K562 (cell line): ENCODE results near the gene ARHGEF17. TPM values are rescaled to one million over a fixed set of nuclear protein-coding genes. Genes with fewer than 3 reads are reported as not detected.

Experiments
- CC2D1A ChIP-seq: fragments of 450-650 bp; IDR thresholded peaks from 2 replicates; pipeline ENCODE4 v1.6.1; 2017; ENCODE audit warnings: mild to moderate bottlenecking
- CHD1 ChIP-seq: fragments of 200-600 bp; sonication (generic); IDR thresholded peaks from one replicate; pipeline ENCODE4 v1.6.1; 2012; ENCODE audit warnings: mild to moderate bottlenecking, moderate library complexity, low read length, inconsistent platforms
- CTCF ChIP-seq, 3 experiments: IDR thresholded peaks in 2 of 3; conservative IDR thresholded peaks in 1 of 3; 2 replicates each; pipeline ENCODE4 v1.5.1; 2011 to 2012; ENCODE audit warnings: low read length in 3 of 3, mild to moderate bottlenecking in 3 of 3, control low read depth in 2 of 3, improper control_type of control experiment in 1 of 3, inconsistent platforms in 1 of 3, low read depth in 1 of 3, mixed read lengths in 1 of 3, moderate library complexity in 1 of 3; ENCODE audit not compliant: insufficient read depth in 2 of 3
- EP300 ChIP-seq: IDR thresholded peaks from 2 replicates; pipeline ENCODE4 v1.6.1; 2012; ENCODE audit warnings: low read length, improper control_type of control experiment
- FUS ChIP-seq: fragments of 200-400 bp; formaldehyde crosslinking; optimal IDR thresholded peaks from 2 replicates; pipeline ENCODE3; 2017; ENCODE audit warnings: low read depth, low read length
- ILK ChIP-seq: fragments of 450-650 bp; IDR thresholded peaks from 2 replicates; pipeline ENCODE4 v1.6.1; 2016; ENCODE audit warnings: missing genetic modification characterization, low read depth, mild to moderate bottlenecking, missing compliant biosample characterization, moderate library complexity, borderline replicate concordance
- KDM5B ChIP-seq: fragments of 200-600 bp; sonication (generic); IDR thresholded peaks from 2 replicates; pipeline ENCODE4 v1.6.1; 2012; ENCODE audit warnings: low read depth, mild to moderate bottlenecking, moderate library complexity, low read length, control low read depth, inconsistent platforms; ENCODE audit not compliant: insufficient replicate concordance
- NR3C1 ChIP-seq: sonication (generic); formaldehyde crosslinking; IDR thresholded peaks from 2 replicates; pipeline ENCODE4 v1.8.1; 2022; ENCODE audit warnings: missing genetic modification reagents
- PCBP1 ChIP-seq: fragments of 200-400 bp; formaldehyde crosslinking; IDR thresholded peaks from 2 replicates; pipeline ENCODE4 v1.6.1; 2018; ENCODE audit warnings: mild to moderate bottlenecking, low read depth, low read length; ENCODE audit not compliant: poor library complexity, severe bottlenecking
- SAFB ChIP-seq: fragments of 200-400 bp; formaldehyde crosslinking; IDR thresholded peaks from 2 replicates; pipeline ENCODE4 v1.6.1; 2017; ENCODE audit warnings: low read depth, low read length, borderline replicate concordance
- STAG1 ChIP-seq: sonication (generic); formaldehyde crosslinking; IDR thresholded peaks from 2 replicates; pipeline ENCODE4 v1.5.0; 2020; ENCODE audit warnings: missing genetic modification reagents, borderline replicate concordance
- TCFL5 ChIP-seq: fragments of 250-450 bp; sonication (Bioruptor Pico); conservative IDR thresholded peaks from 2 replicates; pipeline ENCODE4 v1.6.1; 2021; ENCODE audit warnings: mild to moderate bottlenecking, moderate library complexity, matching md5 sums
- XRCC5 ChIP-seq: fragments of 200-400 bp; formaldehyde crosslinking; IDR thresholded peaks from 2 replicates; pipeline ENCODE4 v1.6.1; 2017; ENCODE audit warnings: low read depth, mild to moderate bottlenecking, low read length
- ZNF133 ChIP-seq: fragments of 250-450 bp; sonication (Bioruptor Pico); IDR thresholded peaks from 2 replicates; pipeline ENCODE4 v1.4.0; 2020; ENCODE audit warnings: mild to moderate bottlenecking
- ZNF586 ChIP-seq: fragments of 450-650 bp; formaldehyde crosslinking; conservative IDR thresholded peaks from 2 replicates; pipeline ENCODE4 v1.4.0; 2020; ENCODE audit warnings: mild to moderate bottlenecking, moderate library complexity
- polyA plus RNA-seq, 8 experiments: library from polyadenylated mRNA; depleted of rRNA in 4 of 8; stranded (reverse) in 5 of 8; unstranded in 3 of 8; fragments of >200 nt; fragmentation: Nextera tagmentation in 2 of 8; fragmentation: Illumina TruSeq in 1 of 8; extraction: Ambion mirVana in 2 of 8; extraction: Trizol in 1 of 8; gene quantifications; 2 replicates each; pipeline versions ENCODE4 v1.2.1 to v1.2.3, GENCODE V29; 2011 to 2014; ENCODE audit warnings: inconsistent platforms in 1 of 8, missing spikeins in 1 of 8
- total RNA-seq, 7 experiments: library from RNA; depleted of rRNA in 6 of 7; stranded (reverse); fragments of >200 nt in 6 of 7; fragmentation: Illumina TruSeq in 2 of 7; extraction: Trizol in 2 of 7; gene quantifications; 2 replicates each; pipeline versions ENCODE4 v1.2.1 to v1.2.3, GENCODE V29; 2011 to 2021; ENCODE audit warnings: low replicate concordance in 1 of 7
- TF ChIP-seq, protein P1 (sequence below): fragments of 450-650 bp; formaldehyde crosslinking; IDR thresholded peaks from 2 replicates; pipeline ENCODE4 v1.4.0; 2022; ENCODE audit warnings: missing genetic modification characterization
- TF ChIP-seq, protein P2 (sequence below): sonication (generic); formaldehyde crosslinking; IDR thresholded peaks from 2 replicates; pipeline ENCODE4 v1.8.1; 2023; ENCODE audit warnings: missing genetic modification reagents, mild to moderate bottlenecking, borderline replicate concordance
- TF ChIP-seq, protein P3 (sequence below): fragments of 450-650 bp; IDR thresholded peaks from 2 replicates; pipeline ENCODE4 v1.6.1; 2016; ENCODE audit warnings: antibody characterized with exemption

Gene ARHGEF17
- total and polyA plus RNA-seq, 9 of the 15 experiments (the other 6 are each of a cell fraction or from before 2014, with no cell fraction given), result 0.04 to 0.68 (median 0.10) TPM; not detected in 2

DNA sequence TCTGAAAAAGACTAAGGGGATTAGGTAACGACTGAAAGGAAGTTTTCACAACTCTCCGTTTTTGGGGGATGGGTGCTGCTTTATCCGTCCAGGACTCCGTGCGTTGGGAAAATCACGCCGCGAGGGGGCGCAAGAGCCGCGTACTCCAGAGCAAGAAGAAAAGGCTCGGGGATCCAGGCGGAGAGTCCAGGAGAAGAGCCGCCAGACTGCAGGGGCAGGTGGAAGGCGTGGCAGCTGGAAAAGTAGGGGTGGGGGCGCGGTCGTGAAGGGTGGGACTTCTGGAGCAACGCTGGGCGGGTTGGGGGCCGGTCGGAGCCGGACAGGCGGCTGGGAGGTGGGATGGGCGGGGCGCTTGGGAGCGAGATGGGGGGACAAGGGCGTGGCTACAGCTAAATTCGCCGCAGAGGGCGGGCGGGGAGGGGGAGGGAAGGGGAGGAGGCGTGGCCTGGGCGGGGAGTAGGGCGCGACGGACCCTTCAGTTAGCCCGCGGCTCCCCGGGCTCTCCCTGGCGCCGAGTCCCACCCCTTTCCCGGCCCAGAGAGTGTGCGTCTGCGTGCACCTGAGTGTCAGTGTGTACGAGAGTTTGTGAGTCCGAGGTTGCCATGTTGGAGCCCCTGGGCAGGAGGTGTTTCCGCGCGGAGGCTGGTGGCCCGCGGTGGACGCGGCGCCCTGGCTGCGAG is 613 bp upstream of the ARHGEF17 start (continued):
- TF ChIP-seq XRCC5 (no peak), ILK (no peak), SAFB (peak; percentile 72; the same call in 1 of the 2 replicates), FUS (no peak), CTCF (IDR thresholded peaks at IDR 0.05 in 2 of 3, conservative IDR thresholded peaks at IDR 0.05 in 1 of 3; ENCODE audit: insufficient read depth in 2 of 3, low read depth in 1 of 3, low read length in 3 of 3) (peak; percentile 89 to 92 (median 91)), CHD1 (peak; percentile 50), KDM5B (peak; percentile 54), PCBP1 (no peak), ZNF586 (CRISPR knock-in tag) (no peak), NR3C1 (CRISPR knock-in tag) (no peak), ZNF133 (CRISPR knock-in tag) (no peak), STAG1 (CRISPR knock-in tag) (peak; percentile 21; the same call in 1 of the 2 replicates), TCFL5 (CRISPR knock-in tag) (no peak), CC2D1A (peak; percentile 66), EP300 (peak; percentile 29; the same call in 1 of the 2 replicates)
- TF ChIP-seq, protein P1, sequence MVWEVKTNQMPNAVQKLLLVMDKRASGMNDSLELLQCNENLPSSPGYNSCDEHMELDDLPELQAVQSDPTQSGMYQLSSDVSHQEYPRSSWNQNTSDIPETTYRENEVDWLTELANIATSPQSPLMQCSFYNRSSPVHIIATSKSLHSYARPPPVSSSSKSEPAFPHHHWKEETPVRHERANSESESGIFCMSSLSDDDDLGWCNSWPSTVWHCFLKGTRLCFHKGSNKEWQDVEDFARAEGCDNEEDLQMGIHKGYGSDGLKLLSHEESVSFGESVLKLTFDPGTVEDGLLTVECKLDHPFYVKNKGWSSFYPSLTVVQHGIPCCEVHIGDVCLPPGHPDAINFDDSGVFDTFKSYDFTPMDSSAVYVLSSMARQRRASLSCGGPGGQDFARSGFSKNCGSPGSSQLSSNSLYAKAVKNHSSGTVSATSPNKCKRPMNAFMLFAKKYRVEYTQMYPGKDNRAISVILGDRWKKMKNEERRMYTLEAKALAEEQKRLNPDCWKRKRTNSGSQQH (CRISPR knock-in tag), result no peak
- TF ChIP-seq, protein P2, sequence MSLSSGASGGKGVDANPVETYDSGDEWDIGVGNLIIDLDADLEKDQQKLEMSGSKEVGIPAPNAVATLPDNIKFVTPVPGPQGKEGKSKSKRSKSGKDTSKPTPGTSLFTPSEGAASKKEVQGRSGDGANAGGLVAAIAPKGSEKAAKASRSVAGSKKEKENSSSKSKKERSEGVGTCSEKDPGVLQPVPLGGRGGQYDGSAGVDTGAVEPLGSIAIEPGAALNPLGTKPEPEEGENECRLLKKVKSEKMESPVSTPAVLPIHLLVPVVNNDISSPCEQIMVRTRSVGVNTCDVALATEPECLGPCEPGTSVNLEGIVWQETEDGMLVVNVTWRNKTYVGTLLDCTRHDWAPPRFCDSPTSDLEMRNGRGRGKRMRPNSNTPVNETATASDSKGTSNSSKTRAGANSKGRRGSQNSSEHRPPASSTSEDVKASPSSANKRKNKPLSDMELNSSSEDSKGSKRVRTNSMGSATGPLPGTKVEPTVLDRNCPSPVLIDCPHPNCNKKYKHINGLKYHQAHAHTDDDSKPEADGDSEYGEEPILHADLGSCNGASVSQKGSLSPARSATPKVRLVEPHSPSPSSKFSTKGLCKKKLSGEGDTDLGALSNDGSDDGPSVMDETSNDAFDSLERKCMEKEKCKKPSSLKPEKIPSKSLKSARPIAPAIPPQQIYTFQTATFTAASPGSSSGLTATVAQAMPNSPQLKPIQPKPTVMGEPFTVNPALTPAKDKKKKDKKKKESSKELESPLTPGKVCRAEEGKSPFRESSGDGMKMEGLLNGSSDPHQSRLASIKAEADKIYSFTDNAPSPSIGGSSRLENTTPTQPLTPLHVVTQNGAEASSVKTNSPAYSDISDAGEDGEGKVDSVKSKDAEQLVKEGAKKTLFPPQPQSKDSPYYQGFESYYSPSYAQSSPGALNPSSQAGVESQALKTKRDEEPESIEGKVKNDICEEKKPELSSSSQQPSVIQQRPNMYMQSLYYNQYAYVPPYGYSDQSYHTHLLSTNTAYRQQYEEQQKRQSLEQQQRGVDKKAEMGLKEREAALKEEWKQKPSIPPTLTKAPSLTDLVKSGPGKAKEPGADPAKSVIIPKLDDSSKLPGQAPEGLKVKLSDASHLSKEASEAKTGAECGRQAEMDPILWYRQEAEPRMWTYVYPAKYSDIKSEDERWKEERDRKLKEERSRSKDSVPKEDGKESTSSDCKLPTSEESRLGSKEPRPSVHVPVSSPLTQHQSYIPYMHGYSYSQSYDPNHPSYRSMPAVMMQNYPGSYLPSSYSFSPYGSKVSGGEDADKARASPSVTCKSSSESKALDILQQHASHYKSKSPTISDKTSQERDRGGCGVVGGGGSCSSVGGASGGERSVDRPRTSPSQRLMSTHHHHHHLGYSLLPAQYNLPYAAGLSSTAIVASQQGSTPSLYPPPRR (CRISPR knock-in tag), result no peak
- TF ChIP-seq, protein P3, sequence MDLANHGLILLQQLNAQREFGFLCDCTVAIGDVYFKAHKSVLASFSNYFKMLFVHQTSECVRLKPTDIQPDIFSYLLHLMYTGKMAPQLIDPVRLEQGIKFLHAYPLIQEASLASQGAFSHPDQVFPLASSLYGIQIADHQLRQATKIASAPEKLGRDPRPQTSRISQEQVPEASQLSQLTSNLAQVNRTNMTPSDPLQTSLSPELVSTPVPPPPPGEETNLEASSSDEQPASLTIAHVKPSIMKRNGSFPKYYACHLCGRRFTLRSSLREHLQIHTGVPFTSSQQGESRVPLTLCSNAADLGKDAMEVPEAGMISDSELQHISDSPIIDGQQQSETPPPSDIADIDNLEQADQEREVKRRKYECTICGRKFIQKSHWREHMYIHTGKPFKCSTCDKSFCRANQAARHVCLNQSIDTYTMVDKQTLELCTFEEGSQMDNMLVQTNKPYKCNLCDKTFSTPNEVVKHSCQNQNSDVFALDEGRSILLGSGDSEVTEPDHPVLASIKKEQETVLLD, result 0 out of 2 replicates have a peak, but pooled peaks have one; percentile 38
